Activated effector memory CD4-positive, alpha-beta T cell treated with Interleukin-2 at 50 U/mL for 16 hours (primary cell): Measurements from ENCODE around the gene RPS25.
"Not testable (repeated sequence)": the region's sequence is repeated elsewhere in the genome, so short reads cannot be mapped to it uniquely, and the experiment has no call there.

Source experiments
- DNase-seq: peaks from one replicate; pipeline ENCODE4 v3.0.0-alpha.2; 2020

RPS25 gene

DNA sequence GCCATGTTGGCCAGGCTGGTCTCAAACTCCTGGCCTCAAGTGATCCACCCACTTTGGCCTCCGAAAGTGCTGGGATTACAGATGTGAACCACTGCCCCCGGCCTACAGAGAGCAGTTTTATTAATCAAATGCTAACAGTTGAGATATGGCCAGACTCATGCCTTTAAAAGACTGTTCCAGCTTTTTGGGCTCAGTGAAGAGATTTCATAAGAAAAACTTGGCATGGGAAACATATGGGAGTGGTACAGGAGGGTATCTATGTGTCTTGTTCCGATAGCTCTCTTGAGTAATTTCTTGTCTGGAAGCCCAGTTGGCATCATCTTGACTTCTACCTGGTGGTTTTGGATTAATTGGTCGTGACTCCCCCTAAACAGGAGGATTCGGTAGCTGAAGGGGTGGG, 20.7 kb upstream of the RPS25 start:
- no peak for DNase-seq

DNA sequence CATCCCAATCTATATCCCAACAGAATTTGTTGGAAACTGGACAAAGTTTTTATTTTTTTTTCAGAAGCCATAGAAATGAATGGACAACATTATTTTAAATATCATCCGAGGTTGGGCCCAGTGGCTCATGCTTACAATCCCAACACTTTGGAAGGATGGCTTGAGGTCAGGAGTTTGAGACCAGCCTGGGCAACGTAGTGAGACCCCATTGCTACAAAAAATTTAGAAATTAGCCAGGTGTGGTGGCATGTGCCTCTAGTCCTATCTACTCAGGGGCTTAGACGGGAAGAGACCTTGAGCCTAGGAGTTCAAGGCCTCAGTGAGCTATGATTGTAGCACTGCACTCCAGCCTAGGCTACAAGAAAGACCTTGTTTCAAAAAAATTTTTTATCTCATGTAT, 16.7 kb upstream of the RPS25 start:
- DNase-seq: no peak

DNA sequence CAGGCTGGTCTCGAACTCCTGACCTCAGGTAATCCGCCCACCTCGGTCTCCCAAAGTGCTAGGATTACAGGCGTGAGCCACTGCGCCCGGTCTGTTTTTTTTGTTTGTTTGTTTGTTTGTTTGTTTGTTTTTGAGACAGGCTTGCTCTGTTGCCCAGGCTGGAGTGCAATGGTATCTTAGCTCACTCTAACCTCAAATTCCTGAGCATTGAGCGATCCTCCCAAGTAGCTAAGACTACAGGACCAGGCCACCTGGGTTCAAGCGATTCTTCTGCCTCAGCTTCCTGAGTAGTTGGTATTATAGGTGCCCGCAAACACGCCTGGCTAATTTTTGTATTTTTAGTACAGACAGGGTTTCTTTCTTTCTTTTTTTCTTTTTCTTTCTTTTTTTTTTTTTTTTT, 15.3 kb upstream of the RPS25 start:
- DNase-seq: not testable (repeated sequence)

GRCh38 chr11:119031912-119032280, 13.8 kb upstream of the RPS25 start:
- DNase-seq: no peak

- DNase-seq: peak; percentile 99
Measured at GRCh38 chr11:119030329-119031047, 12.3 kb upstream of the RPS25 start, which contains the start of gene SLC37A4. Gene SLC37A4 (minus strand): TSS chr11:119030877.

DNA sequence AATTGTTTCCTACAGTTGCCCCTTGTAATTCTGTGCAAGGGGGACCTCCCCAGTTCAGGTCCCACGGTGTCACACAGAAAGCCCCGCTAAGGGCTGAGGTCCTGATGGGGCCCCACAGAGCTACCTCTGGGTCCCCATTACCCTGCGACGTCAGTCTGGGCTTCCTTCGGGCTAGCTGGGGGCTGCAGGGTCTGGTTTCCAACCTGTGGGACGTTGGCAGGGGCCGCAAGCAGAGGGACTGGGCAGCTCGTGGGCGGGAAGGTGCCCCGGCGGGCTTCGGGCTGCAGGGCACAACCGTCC, 11.8 kb upstream of the RPS25 start:
- DNase-seq: peak; percentile 4

DNA sequence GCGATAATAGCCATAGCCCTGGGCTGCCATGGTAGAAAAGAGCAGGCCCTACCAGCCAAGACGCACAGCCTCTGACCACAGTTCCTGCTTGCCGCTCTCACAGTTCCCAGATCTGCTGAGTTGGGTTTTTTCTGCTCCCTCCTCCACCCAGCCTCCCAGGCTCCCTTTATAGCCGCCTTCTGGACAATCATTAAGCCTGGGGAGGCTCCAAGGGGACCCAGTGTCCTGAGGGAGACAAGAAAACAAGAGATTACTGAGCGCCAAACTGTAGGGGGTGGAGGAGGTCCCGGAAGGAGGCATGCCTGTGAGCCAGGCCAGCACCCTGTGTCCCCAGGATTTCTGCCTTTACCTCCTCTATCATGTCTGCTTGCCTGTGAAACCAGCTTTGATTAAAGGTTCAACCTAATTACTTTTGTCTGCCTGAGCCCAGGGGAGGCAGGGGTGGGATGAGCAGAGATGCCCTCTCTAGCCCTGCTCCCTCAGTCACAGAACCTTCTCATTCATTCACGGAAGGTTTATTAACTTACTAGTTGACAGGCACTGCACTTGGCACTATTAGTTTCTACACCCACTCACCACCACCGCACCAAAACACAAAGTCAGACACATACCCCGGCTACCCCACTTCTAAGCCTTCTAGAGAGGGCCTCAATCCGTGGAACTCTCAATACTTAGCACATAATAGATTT, 11.3 kb upstream of the RPS25 start:
- DNase-seq: peak; percentile 6

GRCh38 chr11:119029069-119029339, 10.9 kb upstream of the RPS25 start:
- no peak for DNase-seq

- DNase-seq: no peak
Measured at GRCh38 chr11:119028346-119029068, 10.4 kb upstream of the RPS25 start.

- no peak for DNase-seq
Measured at GRCh38 chr11:119027561-119028345, 9.6 kb upstream of the RPS25 start.

- no peak for DNase-seq
Measured at GRCh38 chr11:119026970-119027369, 8.8 kb upstream of the RPS25 start.

- DNase-seq: no peak
Measured at GRCh38 chr11:119025978-119026766, 8.0 kb upstream of the RPS25 start.

- no peak for DNase-seq
Measured at GRCh38 chr11:119025541-119025940, 7.4 kb upstream of the RPS25 start.

GRCh38 chr11:119025099-119025473, 6.9 kb upstream of the RPS25 start:
- no peak for DNase-seq

- no peak for DNase-seq
Measured at GRCh38 chr11:119024430-119025098, 6.4 kb upstream of the RPS25 start.

DNA sequence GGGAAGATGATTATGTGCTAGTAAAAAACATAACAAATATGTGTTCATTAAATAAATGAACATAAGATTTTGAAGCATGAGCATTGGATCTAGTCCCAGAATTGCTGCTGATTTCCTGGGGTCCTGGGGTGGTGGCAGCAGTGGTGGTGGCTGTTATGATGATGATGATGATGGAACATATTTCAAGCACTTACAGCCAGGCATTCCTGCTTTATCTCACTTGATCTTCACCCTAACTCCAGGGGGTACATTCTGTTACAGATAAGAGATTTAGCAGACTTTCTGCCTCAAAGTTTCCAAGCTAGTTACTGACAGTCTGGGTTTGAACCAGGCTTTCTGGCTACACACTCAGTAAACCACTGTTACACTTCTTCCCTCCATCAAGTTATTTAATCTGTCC, 5.6 kb upstream of the RPS25 start:
- DNase-seq: no peak

GRCh38 chr11:119021631-119022030, 3.5 kb upstream of the RPS25 start:
- DNase-seq: no peak

- DNase-seq: no peak
Measured at GRCh38 chr11:119019996-119020395, 1.9 kb upstream of the RPS25 start.

GRCh38 chr11:119017377-119017776, 766 bp downstream of the RPS25 start:
- not testable (repeated sequence) for DNase-seq

GRCh38 chr11:119016216-119017009, 1.7 kb downstream of the RPS25 start:
- no peak for DNase-seq

GRCh38 chr11:119015054-119015611, 3.0 kb downstream of the RPS25 start:
- DNase-seq: no peak
